GM19238 (cell line): Measurements from ENCODE around the gene VASP.
A peak's percentile ranks its signal among the peaks of the same experiment; 100 is the strongest.
"Not testable (repeated sequence)": the region's sequence is repeated elsewhere in the genome, so short reads cannot be mapped to it uniquely, and the experiment has no call there.

ENCODE experiments used
- DNase-seq: peaks from one replicate; pipeline ENCODE4 v3.0.0; 2011; ENCODE audit warnings: low spot score; ENCODE audit not compliant: insufficient read length

Gene VASP

GRCh38 chr19:45496349-45496953 is 10.8 kb upstream of the VASP start:
- no peak for DNase-seq

GRCh38 chr19:45497791-45498190 is 9.5 kb upstream of the VASP start:
- DNase-seq: no peak

GRCh38 chr19:45498411-45499195 is 8.7 kb upstream of the VASP start, which contains the start of gene PPM1N:
TSS of gene PPM1N (plus strand) at chr19:45498443. CDS start at chr19:45498473, 30 bp downstream.
- no peak for DNase-seq

GRCh38 chr19:45499196-45500180 is 7.8 kb upstream of the VASP start:
- no peak for DNase-seq

- DNase-seq: no peak
Measured at GRCh38 chr19:45500918-45501729, 6.2 kb upstream of the VASP start.

GRCh38 chr19:45501730-45502014 is 5.6 kb upstream of the VASP start:
- DNase-seq: no peak

- DNase-seq: no peak
Measured at GRCh38 chr19:45502111-45502510, 5.2 kb upstream of the VASP start.

GRCh38 chr19:45503909-45504308 is 3.4 kb upstream of the VASP start:
- DNase-seq: no peak

- DNase-seq: no peak
Measured at GRCh38 chr19:45505151-45505995, 1.9 kb upstream of the VASP start.

GRCh38 chr19:45505996-45506245 is 1.4 kb upstream of the VASP start:
- no peak for DNase-seq

GRCh38 chr19:45506246-45506988 is 862 bp upstream of the VASP start:
- DNase-seq: peak; percentile 93

GRCh38 chr19:45507872-45508416 is 665 bp downstream of the VASP start:
- DNase-seq: no peak

- no peak for DNase-seq
Measured at GRCh38 chr19:45508417-45508860, 1.2 kb downstream of the VASP start.

GRCh38 chr19:45508861-45509691 is 1.8 kb downstream of the VASP start:
- DNase-seq: peak; percentile 83

GRCh38 chr19:45509692-45510015 is 2.4 kb downstream of the VASP start:
- DNase-seq: no peak

- not testable (repeated sequence) for DNase-seq
Measured at GRCh38 chr19:45510352-45510751, 3.1 kb downstream of the VASP start.

- no peak for DNase-seq
Measured at GRCh38 chr19:45511074-45511473, 3.8 kb downstream of the VASP start.

- DNase-seq: no peak
Measured at GRCh38 chr19:45512881-45513483, 5.7 kb downstream of the VASP start.
